H9 (cell line): ENCODE measurements around the gene SLC5A12. TPM values are rescaled to one million over a fixed set of nuclear protein-coding genes. Genes with fewer than 3 reads are reported as not detected.

Experiments
- DNase-seq: peaks from one replicate; pipeline ENCODE4 v3.0.0-alpha.2; 2017
- H2AFZ ChIP-seq: one replicate; pipeline ENCODE4 v1.6.1; 2013; ENCODE audit warnings: mild to moderate bottlenecking, low read length, control low read depth, moderate library complexity
- H2AK5ac ChIP-seq: 2 replicates; pipeline ENCODE4 v1.6.1; 2013; ENCODE audit warnings: low read length, control low read depth, mixed read lengths; ENCODE audit not compliant: insufficient read length
- H2BK120ac ChIP-seq: one replicate; pipeline ENCODE4 v1.6.1; 2013; ENCODE audit warnings: low read depth, mild to moderate bottlenecking, low read length, control low read depth, inconsistent platforms; ENCODE audit not compliant: poor library complexity, severe bottlenecking
- H2BK12ac ChIP-seq: 2 replicates; pipeline ENCODE4 v1.6.1; 2013; ENCODE audit warnings: low read length, control low read depth, mixed read lengths, low read depth; ENCODE audit not compliant: insufficient read length
- H2BK15ac ChIP-seq: 2 replicates; pipeline ENCODE4 v1.6.1; 2013; ENCODE audit warnings: low read depth, low read length, control low read depth
- H2BK20ac ChIP-seq: one replicate; pipeline ENCODE4 v1.6.1; 2013; ENCODE audit warnings: low read depth, mild to moderate bottlenecking, low read length, control low read depth, inconsistent platforms; ENCODE audit not compliant: poor library complexity, severe bottlenecking
- H2BK5ac ChIP-seq: 2 replicates; pipeline ENCODE4 v1.6.1; 2013; ENCODE audit warnings: low read length, control low read depth, mixed read lengths; ENCODE audit not compliant: insufficient read length
- H3K14ac ChIP-seq: 2 replicates; pipeline ENCODE4 v1.6.1; 2013; ENCODE audit warnings: low read length, control low read depth; ENCODE audit not compliant: insufficient read depth
- H3K18ac ChIP-seq: 2 replicates; pipeline ENCODE4 v1.6.1; 2013; ENCODE audit warnings: low read depth, mild to moderate bottlenecking, mixed read lengths, low read length, control low read depth; ENCODE audit not compliant: insufficient read length
- H3K23ac ChIP-seq: 2 replicates; pipeline ENCODE4 v1.6.1; 2013; ENCODE audit warnings: low read length, control low read depth, mixed read lengths, low read depth; ENCODE audit not compliant: insufficient read length
- H3K23me2 ChIP-seq: 2 replicates; pipeline ENCODE4 v1.6.1; 2013; ENCODE audit warnings: low read depth, mild to moderate bottlenecking, mixed read lengths, low read length, control low read depth; ENCODE audit not compliant: insufficient read length, poor library complexity, severe bottlenecking
- H3K27ac ChIP-seq: 2 replicates; pipeline ENCODE4 v1.5.1; 2013; ENCODE audit warnings: low read length, control low read depth, mixed read lengths, low read depth; ENCODE audit not compliant: insufficient read length
- H3K27me3 ChIP-seq: 2 replicates; pipeline ENCODE4 v1.6.1; 2013; ENCODE audit warnings: low read length, control low read depth, inconsistent platforms; ENCODE audit not compliant: insufficient read depth
- H3K4ac ChIP-seq: 2 replicates; pipeline ENCODE4 v1.6.1; 2013; ENCODE audit warnings: low read depth, mild to moderate bottlenecking, control low read depth, inconsistent platforms, low read length, moderate library complexity
- H3K4me1 ChIP-seq: 2 replicates; pipeline ENCODE4 v1.6.1; 2013; ENCODE audit warnings: low read length, control low read depth, inconsistent platforms; ENCODE audit not compliant: insufficient read depth
- H3K4me2 ChIP-seq: 2 replicates; pipeline ENCODE4 v1.6.1; 2013; ENCODE audit warnings: low read length, control low read depth, mixed read lengths; ENCODE audit not compliant: insufficient read length, insufficient read depth
- H3K56ac ChIP-seq: 2 replicates; pipeline ENCODE4 v1.6.1; 2013; ENCODE audit warnings: low read depth, mild to moderate bottlenecking, mixed read lengths, low read length, control low read depth; ENCODE audit not compliant: insufficient read length
- H3K79me1 ChIP-seq: 2 replicates; pipeline ENCODE4 v1.6.1; 2013; ENCODE audit warnings: low read depth, mild to moderate bottlenecking, moderate library complexity, low read length, control low read depth, inconsistent platforms; ENCODE audit not compliant: insufficient read depth, poor library complexity, severe bottlenecking
- H3K79me2 ChIP-seq: 2 replicates; pipeline ENCODE4 v1.6.1; 2013; ENCODE audit warnings: low read length, control low read depth, inconsistent platforms; ENCODE audit not compliant: insufficient read depth
- H3K9ac ChIP-seq: 2 replicates; pipeline ENCODE4 v1.6.1; 2013; ENCODE audit warnings: low read length, control low read depth, mixed read lengths; ENCODE audit not compliant: insufficient read length; ENCODE audit errors: extremely low read depth
- H3K9me3 ChIP-seq: one replicate; pipeline ENCODE4 v1.6.1; 2013; ENCODE audit warnings: low read depth, low read length, inconsistent platforms; ENCODE audit not compliant: control insufficient read depth
- H3T11ph ChIP-seq: one replicate; pipeline ENCODE4 v1.6.1; 2013; ENCODE audit warnings: mild to moderate bottlenecking, low read length, control low read depth, inconsistent platforms
- H4K20me1 ChIP-seq: one replicate; pipeline ENCODE4 v1.6.1; 2013; ENCODE audit not compliant: control insufficient read depth, insufficient read length, insufficient read depth
- H4K5ac ChIP-seq: 2 replicates; pipeline ENCODE4 v1.6.1; 2013; ENCODE audit warnings: low read depth, mild to moderate bottlenecking, mixed read lengths, low read length, control low read depth; ENCODE audit not compliant: insufficient read length
- H4K8ac ChIP-seq: replicated peaks from 2 replicates; pipeline ENCODE4 v1.6.1; 2013; ENCODE audit warnings: low read length, control low read depth, mixed read lengths, low read depth; ENCODE audit not compliant: insufficient read length
- H4K91ac ChIP-seq: 2 replicates; pipeline ENCODE4 v1.6.1; 2013; ENCODE audit warnings: low read depth, mild to moderate bottlenecking, moderate library complexity, mixed read lengths, low read length, control low read depth; ENCODE audit not compliant: insufficient read length
- H3K27ac Mint-ChIP-seq, 3 experiments: 2 replicates in 2 of 3; 3 replicates in 1 of 3; pipeline ENCODE4 v1.8.0; 2020 to 2021; ENCODE audit warnings: mixed read lengths in 3 of 3, mild to moderate bottlenecking in 1 of 3, moderate library complexity in 1 of 3
- H3K27me3 Mint-ChIP-seq: 2 replicates; pipeline ENCODE4 v1.8.0; 2021; ENCODE audit warnings: low read depth, mild to moderate bottlenecking, moderate library complexity, mixed read lengths
- H3K36me3 Mint-ChIP-seq, 3 experiments: 2 replicates in 2 of 3; 3 replicates in 1 of 3; pipeline ENCODE4 v1.8.0; 2020 to 2021; ENCODE audit warnings: low read depth in 3 of 3, mixed read lengths in 3 of 3; ENCODE audit not compliant: insufficient read depth in 1 of 3
- H3K4me1 Mint-ChIP-seq, 2 experiments: 2 replicates each; pipeline ENCODE4 v1.8.0; 2020; ENCODE audit warnings: mixed read lengths in 2 of 2
- H3K4me3 Mint-ChIP-seq, 2 experiments: 2 replicates in 1 of 2; 3 replicates in 1 of 2; pipeline ENCODE4 v1.8.0; 2020 to 2021; ENCODE audit warnings: mild to moderate bottlenecking in 2 of 2, mixed read lengths in 2 of 2, moderate library complexity in 1 of 2
- H3K9me3 Mint-ChIP-seq, 2 experiments: 2 replicates in 1 of 2; 3 replicates in 1 of 2; pipeline ENCODE4 v1.8.0; 2020; ENCODE audit warnings: mild to moderate bottlenecking in 2 of 2, mixed read lengths in 2 of 2, moderate library complexity in 1 of 2
- WGBS: extraction: QIAGEN DNeasy Blood & Tissue Kit; methylation state at CpG from one replicate; pipeline ENCODE4 v1.1.7; 2013; ENCODE audit warnings: missing lambda C conversion rate, low lambda C conversion rate, mixed read lengths; ENCODE audit not compliant: insufficient read length; ENCODE audit errors: extremely low coverage; 5-methylcytosine and 5-hydroxymethylcytosine counted together
- total RNA-seq: library from RNA; stranded (reverse); gene quantifications from 2 replicates; pipeline ENCODE4 v1.2.1, GENCODE V29; 2021
- TF ChIP-seq, protein P1 (sequence below): fragments of 200-600 bp; sonication (generic); conservative IDR thresholded peaks from 3 replicates; pipeline ENCODE4 v1.8.0; 2021; ENCODE audit warnings: antibody characterized with exemption, mild to moderate bottlenecking

The SLC5A12 gene
- total RNA-seq, 1 experiment from 2014 or later, result 2.7 TPM

- WGBS, result no CpG with 5 or more reads among the region's 1 CpG
Measured at GRCh38 chr11:26729284-26729683, 7.4 kb upstream of the SLC5A12 start.

More at GRCh38 chr11:26729284-26729683, 7.4 kb upstream of the SLC5A12 start:
- Histone ChIP-seq H2BK5ac (no peak overlapping the region), H3K23me2 (no peaks in the 10 kb centered on the region), H3T11ph (no peak overlapping the region), H3K9ac (no peak overlapping the region), H2BK120ac (no peak overlapping the region), H3K56ac (no peak overlapping the region), H2AFZ (no peak overlapping the region), H3K14ac (no peak overlapping the region), H3K18ac (no peak overlapping the region), H2AK5ac (no peak overlapping the region), H3K79me2 (no peaks in the 10 kb centered on the region), H3K9me3 (no peaks in the 10 kb centered on the region), H4K8ac (no peak overlapping the region), H3K4me2 (no peak overlapping the region), H4K91ac (no peak overlapping the region), H3K23ac (no peak overlapping the region), H3K27me3 (no peaks in the 10 kb centered on the region), H3K4ac (no peak overlapping the region), H4K20me1 (no peaks in the 10 kb centered on the region), H2BK20ac (no peak overlapping the region), H2BK15ac (no peak overlapping the region), H4K5ac (no peak overlapping the region), H3K4me1 (no peaks in the 10 kb centered on the region), H3K27ac (no peak overlapping the region), H3K79me1 (no peaks in the 10 kb centered on the region), H2BK12ac (no peak overlapping the region)
- Mint-ChIP-seq H3K4me3 (no peak overlapping the region), H3K36me3 (no peaks in the 10 kb centered on the region; a peak in 1 of 7 replicates), H3K27ac (no peak overlapping the region), H3K9me3 (no peaks in the 10 kb centered on the region; a peak in 3 of 5 replicates), H3K27me3 (no peaks in the 10 kb centered on the region), H3K4me1 (no peaks in the 10 kb centered on the region)
- TF ChIP-seq, protein P1, sequence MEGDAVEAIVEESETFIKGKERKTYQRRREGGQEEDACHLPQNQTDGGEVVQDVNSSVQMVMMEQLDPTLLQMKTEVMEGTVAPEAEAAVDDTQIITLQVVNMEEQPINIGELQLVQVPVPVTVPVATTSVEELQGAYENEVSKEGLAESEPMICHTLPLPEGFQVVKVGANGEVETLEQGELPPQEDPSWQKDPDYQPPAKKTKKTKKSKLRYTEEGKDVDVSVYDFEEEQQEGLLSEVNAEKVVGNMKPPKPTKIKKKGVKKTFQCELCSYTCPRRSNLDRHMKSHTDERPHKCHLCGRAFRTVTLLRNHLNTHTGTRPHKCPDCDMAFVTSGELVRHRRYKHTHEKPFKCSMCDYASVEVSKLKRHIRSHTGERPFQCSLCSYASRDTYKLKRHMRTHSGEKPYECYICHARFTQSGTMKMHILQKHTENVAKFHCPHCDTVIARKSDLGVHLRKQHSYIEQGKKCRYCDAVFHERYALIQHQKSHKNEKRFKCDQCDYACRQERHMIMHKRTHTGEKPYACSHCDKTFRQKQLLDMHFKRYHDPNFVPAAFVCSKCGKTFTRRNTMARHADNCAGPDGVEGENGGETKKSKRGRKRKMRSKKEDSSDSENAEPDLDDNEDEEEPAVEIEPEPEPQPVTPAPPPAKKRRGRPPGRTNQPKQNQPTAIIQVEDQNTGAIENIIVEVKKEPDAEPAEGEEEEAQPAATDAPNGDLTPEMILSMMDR, result no peak
- DNase-seq, result no peak
